Stimulated activated naive CD4-positive, alpha-beta T cell (primary cell): Measurements from ENCODE around the gene RPP21.

Experiments used
- DNase-seq, 6 experiments: peaks; one replicate each; lab custom pipeline; 2025; lab: John Stamatoyannopoulos, UW

Gene RPP21

DNA sequence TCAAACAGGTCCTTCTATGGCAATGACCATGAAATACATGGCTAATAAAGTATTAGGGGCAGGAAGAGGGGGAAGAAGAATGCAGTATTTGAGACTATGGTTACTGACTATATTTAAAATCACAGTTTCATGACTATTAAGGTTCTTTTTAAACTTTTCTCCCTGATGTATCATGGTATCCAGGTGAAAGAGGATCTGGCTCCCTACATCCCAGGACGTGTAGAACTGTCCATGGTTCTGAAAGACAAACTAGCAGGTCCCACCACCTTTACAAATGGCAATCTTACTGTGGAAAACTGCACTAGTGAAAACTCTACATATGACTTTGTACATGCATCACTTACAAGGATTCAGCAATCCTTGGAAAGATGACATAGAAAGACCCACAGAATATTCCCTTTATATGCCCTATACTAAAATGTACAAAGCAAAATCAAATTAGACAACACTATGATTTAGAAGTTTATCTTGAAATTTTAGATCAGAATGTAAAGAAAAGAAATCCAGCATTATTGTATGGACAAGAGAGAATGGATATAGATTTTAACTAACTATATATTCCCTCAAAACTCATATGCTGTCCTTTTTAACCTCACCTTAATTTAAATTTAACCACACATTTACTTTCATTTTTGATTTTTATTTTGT lies 33.5 kb downstream of the RPP21 start:
- no peak for DNase-seq

DNA sequence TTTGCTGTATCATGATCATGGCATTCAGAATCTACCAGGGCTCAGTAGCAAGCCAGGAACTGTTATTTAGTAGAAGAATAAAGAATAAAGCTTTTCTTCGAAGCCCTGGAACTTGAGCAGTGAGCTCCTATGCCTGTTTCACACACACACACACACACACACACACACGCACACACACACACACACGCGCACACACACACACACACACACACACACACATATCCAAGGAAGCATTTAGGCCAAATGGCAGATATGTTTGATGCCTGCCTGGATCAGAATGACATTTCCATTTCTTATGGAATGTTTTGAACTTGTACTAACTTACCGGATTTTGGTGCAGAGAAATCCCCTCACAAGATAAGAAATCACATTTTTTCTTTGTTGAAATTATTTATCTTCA lies 35.5 kb downstream of the RPP21 start:
- no peak for DNase-seq

DNA sequence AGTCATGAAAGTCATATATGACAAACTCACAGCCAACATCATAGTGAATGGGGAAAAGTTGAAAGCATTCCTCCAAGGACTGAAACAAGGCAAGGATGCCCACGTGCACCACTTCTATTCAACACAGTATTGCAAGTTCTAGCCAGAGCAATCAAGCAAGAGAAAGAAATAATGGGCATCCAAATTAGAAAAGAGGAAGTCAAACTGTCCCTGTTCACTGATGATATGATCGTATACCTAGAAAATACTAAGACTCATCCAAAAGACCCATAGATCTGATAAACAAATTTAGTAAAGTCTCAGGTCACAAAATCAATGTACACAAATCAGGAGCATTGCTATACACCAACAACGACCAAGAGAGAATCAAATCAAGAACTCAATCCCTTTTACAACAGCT lies 41.2 kb downstream of the RPP21 start:
- DNase-seq = no peak

DNA sequence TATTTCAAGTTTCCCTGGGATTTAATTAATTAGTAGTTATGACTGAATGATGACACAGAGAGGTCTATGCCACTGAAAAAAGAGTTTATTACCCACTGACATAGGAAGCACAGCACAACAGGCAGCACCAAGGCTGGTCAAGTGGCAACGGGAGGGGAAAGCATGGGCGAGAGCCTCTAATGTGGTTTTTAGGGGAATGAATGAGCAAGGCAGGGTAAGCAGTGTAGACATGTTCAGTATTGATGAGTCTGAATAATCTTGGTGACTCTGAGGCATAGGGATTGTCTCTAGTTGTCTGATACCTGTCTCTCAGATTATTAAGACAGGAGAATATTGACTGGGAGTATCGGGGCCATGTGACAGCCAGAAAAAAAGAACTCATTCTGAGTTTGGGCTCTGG lies 46.3 kb downstream of the RPP21 start:
- DNase-seq = no peak

DNA sequence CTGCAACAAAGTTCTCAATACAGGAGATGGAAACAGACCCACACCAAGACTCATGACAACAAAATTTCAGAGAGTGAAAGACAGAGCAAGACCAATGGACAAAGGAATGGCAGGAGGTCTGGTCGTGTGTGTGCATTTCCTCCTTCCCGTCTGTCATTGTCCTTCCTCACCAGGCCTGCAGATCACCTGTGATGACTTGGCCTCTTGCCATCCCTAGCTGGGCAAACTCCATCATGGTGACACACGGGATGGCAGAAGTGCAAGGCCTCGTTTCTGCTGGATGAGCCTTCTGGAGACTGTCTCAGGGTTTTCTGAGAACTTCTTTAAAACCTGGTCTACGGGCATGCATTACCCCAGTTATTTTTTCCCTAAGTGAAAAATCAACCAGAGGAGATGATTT lies 49.2 kb downstream of the RPP21 start:
- no peak for DNase-seq
